Fibroblast of pulmonary artery (primary cell): ENCODE measurements around the gene ZNF485.
A peak's percentile ranks its signal among the peaks of the same experiment; 100 is the strongest.
"Not testable (repeated sequence)": the region's sequence is repeated elsewhere in the genome, so short reads cannot be mapped to it uniquely, and the experiment has no call there.

Experiments
- DNase-seq: peaks from one replicate; pipeline ENCODE4 v3.0.0-alpha.2; 2010; ENCODE audit warnings: low read depth
- H3K4me3 ChIP-seq: replicated peaks from 2 replicates; pipeline ENCODE4 v1.5.1; 2011; ENCODE audit warnings: low read depth, mild to moderate bottlenecking, control low read depth, low read length, moderate library complexity
- CTCF ChIP-seq: IDR thresholded peaks from 2 replicates; pipeline ENCODE4 v1.5.1; 2011; ENCODE audit warnings: mild to moderate bottlenecking, control low read depth, low read length, inconsistent platforms; ENCODE audit errors: missing control alignments

ZNF485 gene

GRCh38 chr10:43574906-43575305, 31.3 kb upstream of the ZNF485 start:
- H3K4me3 ChIP-seq: peak overlapping the region; percentile 52
- DNase-seq: no peak
- TF ChIP-seq CTCF: no peak

GRCh38 chr10:43576062-43576461, 30.2 kb upstream of the ZNF485 start:
- DNase-seq: no peak
- H3K4me3 ChIP-seq: no peak overlapping the region
- TF ChIP-seq CTCF: no peak

- no peak overlapping the region for H3K4me3 ChIP-seq
- no peak for DNase-seq
- no peak for TF ChIP-seq CTCF
Measured at GRCh38 chr10:43576580-43576979, 29.7 kb upstream of the ZNF485 start.

GRCh38 chr10:43584051-43584450, 22.2 kb upstream of the ZNF485 start:
- no peak overlapping the region for H3K4me3 ChIP-seq
- no peak for TF ChIP-seq CTCF
- no peak for DNase-seq

GRCh38 chr10:43585046-43585445, 21.2 kb upstream of the ZNF485 start:
- DNase-seq: no peak
- no peak overlapping the region for H3K4me3 ChIP-seq
- TF ChIP-seq CTCF: no peak

- no peak for TF ChIP-seq CTCF
- H3K4me3 ChIP-seq: no peak overlapping the region
- DNase-seq: no peak
Measured at GRCh38 chr10:43585981-43586729, 20.1 kb upstream of the ZNF485 start.

GRCh38 chr10:43586730-43587115, 19.5 kb upstream of the ZNF485 start:
- H3K4me3 ChIP-seq, DNase-seq: not testable (repeated sequence)
